H9 (cell line): ENCODE measurements around the gene C2orf42. TPM values are rescaled to one million over a fixed set of nuclear protein-coding genes. Genes with fewer than 3 reads are reported as not detected.
"Not testable (repeated sequence)": the region's sequence is repeated elsewhere in the genome, so short reads cannot be mapped to it uniquely, and the experiment has no call there.

Experiments used
- DNase-seq: peaks from one replicate; pipeline ENCODE4 v3.0.0-alpha.2; 2017
- H2AFZ ChIP-seq: one replicate; pipeline ENCODE4 v1.6.1; 2013; ENCODE audit warnings: mild to moderate bottlenecking, low read length, control low read depth, moderate library complexity
- H2AK5ac ChIP-seq: 2 replicates; pipeline ENCODE4 v1.6.1; 2013; ENCODE audit warnings: low read length, control low read depth, mixed read lengths; ENCODE audit not compliant: insufficient read length
- H2BK120ac ChIP-seq: one replicate; pipeline ENCODE4 v1.6.1; 2013; ENCODE audit warnings: low read depth, mild to moderate bottlenecking, low read length, control low read depth, inconsistent platforms; ENCODE audit not compliant: poor library complexity, severe bottlenecking
- H2BK12ac ChIP-seq: 2 replicates; pipeline ENCODE4 v1.6.1; 2013; ENCODE audit warnings: low read length, control low read depth, mixed read lengths, low read depth; ENCODE audit not compliant: insufficient read length
- H2BK15ac ChIP-seq: 2 replicates; pipeline ENCODE4 v1.6.1; 2013; ENCODE audit warnings: low read depth, low read length, control low read depth
- H2BK20ac ChIP-seq: one replicate; pipeline ENCODE4 v1.6.1; 2013; ENCODE audit warnings: low read depth, mild to moderate bottlenecking, low read length, control low read depth, inconsistent platforms; ENCODE audit not compliant: poor library complexity, severe bottlenecking
- H2BK5ac ChIP-seq: 2 replicates; pipeline ENCODE4 v1.6.1; 2013; ENCODE audit warnings: low read length, control low read depth, mixed read lengths; ENCODE audit not compliant: insufficient read length
- H3K14ac ChIP-seq: 2 replicates; pipeline ENCODE4 v1.6.1; 2013; ENCODE audit warnings: low read length, control low read depth; ENCODE audit not compliant: insufficient read depth
- H3K18ac ChIP-seq: 2 replicates; pipeline ENCODE4 v1.6.1; 2013; ENCODE audit warnings: low read depth, mild to moderate bottlenecking, mixed read lengths, low read length, control low read depth; ENCODE audit not compliant: insufficient read length
- H3K23ac ChIP-seq: 2 replicates; pipeline ENCODE4 v1.6.1; 2013; ENCODE audit warnings: low read length, control low read depth, mixed read lengths, low read depth; ENCODE audit not compliant: insufficient read length
- H3K23me2 ChIP-seq: 2 replicates; pipeline ENCODE4 v1.6.1; 2013; ENCODE audit warnings: low read depth, mild to moderate bottlenecking, mixed read lengths, low read length, control low read depth; ENCODE audit not compliant: insufficient read length, poor library complexity, severe bottlenecking
- H3K27ac ChIP-seq: 2 replicates; pipeline ENCODE4 v1.5.1; 2013; ENCODE audit warnings: low read length, control low read depth, mixed read lengths, low read depth; ENCODE audit not compliant: insufficient read length
- H3K27me3 ChIP-seq: 2 replicates; pipeline ENCODE4 v1.6.1; 2013; ENCODE audit warnings: low read length, control low read depth, inconsistent platforms; ENCODE audit not compliant: insufficient read depth
- H3K4ac ChIP-seq: 2 replicates; pipeline ENCODE4 v1.6.1; 2013; ENCODE audit warnings: low read depth, mild to moderate bottlenecking, control low read depth, inconsistent platforms, low read length, moderate library complexity
- H3K4me1 ChIP-seq: 2 replicates; pipeline ENCODE4 v1.6.1; 2013; ENCODE audit warnings: low read length, control low read depth, inconsistent platforms; ENCODE audit not compliant: insufficient read depth
- H3K4me2 ChIP-seq: 2 replicates; pipeline ENCODE4 v1.6.1; 2013; ENCODE audit warnings: low read length, control low read depth, mixed read lengths; ENCODE audit not compliant: insufficient read length, insufficient read depth
- H3K56ac ChIP-seq: 2 replicates; pipeline ENCODE4 v1.6.1; 2013; ENCODE audit warnings: low read depth, mild to moderate bottlenecking, mixed read lengths, low read length, control low read depth; ENCODE audit not compliant: insufficient read length
- H3K79me1 ChIP-seq: 2 replicates; pipeline ENCODE4 v1.6.1; 2013; ENCODE audit warnings: low read depth, mild to moderate bottlenecking, moderate library complexity, low read length, control low read depth, inconsistent platforms; ENCODE audit not compliant: insufficient read depth, poor library complexity, severe bottlenecking
- H3K79me2 ChIP-seq: 2 replicates; pipeline ENCODE4 v1.6.1; 2013; ENCODE audit warnings: low read length, control low read depth, inconsistent platforms; ENCODE audit not compliant: insufficient read depth
- H3K9ac ChIP-seq: 2 replicates; pipeline ENCODE4 v1.6.1; 2013; ENCODE audit warnings: low read length, control low read depth, mixed read lengths; ENCODE audit not compliant: insufficient read length; ENCODE audit errors: extremely low read depth
- H3K9me3 ChIP-seq: one replicate; pipeline ENCODE4 v1.6.1; 2013; ENCODE audit warnings: low read depth, low read length, inconsistent platforms; ENCODE audit not compliant: control insufficient read depth
- H3T11ph ChIP-seq: one replicate; pipeline ENCODE4 v1.6.1; 2013; ENCODE audit warnings: mild to moderate bottlenecking, low read length, control low read depth, inconsistent platforms
- H4K20me1 ChIP-seq: one replicate; pipeline ENCODE4 v1.6.1; 2013; ENCODE audit not compliant: control insufficient read depth, insufficient read length, insufficient read depth
- H4K5ac ChIP-seq: 2 replicates; pipeline ENCODE4 v1.6.1; 2013; ENCODE audit warnings: low read depth, mild to moderate bottlenecking, mixed read lengths, low read length, control low read depth; ENCODE audit not compliant: insufficient read length
- H4K8ac ChIP-seq: replicated peaks from 2 replicates; pipeline ENCODE4 v1.6.1; 2013; ENCODE audit warnings: low read length, control low read depth, mixed read lengths, low read depth; ENCODE audit not compliant: insufficient read length
- H4K91ac ChIP-seq: 2 replicates; pipeline ENCODE4 v1.6.1; 2013; ENCODE audit warnings: low read depth, mild to moderate bottlenecking, moderate library complexity, mixed read lengths, low read length, control low read depth; ENCODE audit not compliant: insufficient read length
- H3K27ac Mint-ChIP-seq, 3 experiments: 2 replicates in 2 of 3; 3 replicates in 1 of 3; pipeline ENCODE4 v1.8.0; 2020 to 2021; ENCODE audit warnings: mixed read lengths in 3 of 3, mild to moderate bottlenecking in 1 of 3, moderate library complexity in 1 of 3
- H3K27me3 Mint-ChIP-seq: 2 replicates; pipeline ENCODE4 v1.8.0; 2021; ENCODE audit warnings: low read depth, mild to moderate bottlenecking, moderate library complexity, mixed read lengths
- H3K36me3 Mint-ChIP-seq, 3 experiments: 2 replicates in 2 of 3; 3 replicates in 1 of 3; pipeline ENCODE4 v1.8.0; 2020 to 2021; ENCODE audit warnings: low read depth in 3 of 3, mixed read lengths in 3 of 3; ENCODE audit not compliant: insufficient read depth in 1 of 3
- H3K4me1 Mint-ChIP-seq, 2 experiments: 2 replicates each; pipeline ENCODE4 v1.8.0; 2020; ENCODE audit warnings: mixed read lengths in 2 of 2
- H3K4me3 Mint-ChIP-seq, 2 experiments: 2 replicates in 1 of 2; 3 replicates in 1 of 2; pipeline ENCODE4 v1.8.0; 2020 to 2021; ENCODE audit warnings: mild to moderate bottlenecking in 2 of 2, mixed read lengths in 2 of 2, moderate library complexity in 1 of 2
- H3K9me3 Mint-ChIP-seq, 2 experiments: 2 replicates in 1 of 2; 3 replicates in 1 of 2; pipeline ENCODE4 v1.8.0; 2020; ENCODE audit warnings: mild to moderate bottlenecking in 2 of 2, mixed read lengths in 2 of 2, moderate library complexity in 1 of 2
- WGBS: extraction: QIAGEN DNeasy Blood & Tissue Kit; methylation state at CpG from one replicate; pipeline ENCODE4 v1.1.7; 2013; ENCODE audit warnings: missing lambda C conversion rate, low lambda C conversion rate, mixed read lengths; ENCODE audit not compliant: insufficient read length; ENCODE audit errors: extremely low coverage; 5-methylcytosine and 5-hydroxymethylcytosine counted together
- total RNA-seq: library from RNA; stranded (reverse); gene quantifications from 2 replicates; pipeline ENCODE4 v1.2.1, GENCODE V29; 2021

Gene C2orf42
- total RNA-seq, 1 experiment from 2014 or later = 19.0 TPM

DNA sequence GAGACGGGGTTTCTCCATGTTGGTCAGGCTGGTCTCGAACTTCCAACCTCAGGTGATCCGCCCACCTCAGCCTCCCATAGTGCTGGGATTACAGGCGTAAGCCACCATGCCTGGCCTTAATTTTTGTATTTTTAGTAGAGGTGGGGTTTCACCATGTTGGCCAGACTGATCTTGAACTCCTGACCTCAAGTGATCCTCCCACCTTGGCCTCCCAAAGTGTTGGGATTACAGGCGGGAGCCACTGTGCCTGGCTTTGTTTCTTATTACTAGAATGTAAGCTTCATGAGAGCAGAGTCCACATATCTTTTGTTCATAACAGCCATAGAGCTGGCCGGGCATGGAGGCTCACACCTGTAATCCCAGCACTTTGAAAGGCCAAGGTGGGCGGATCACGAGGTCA is 84.7 kb downstream of the C2orf42 start:
- H3K4me1 ChIP-seq, H4K5ac ChIP-seq, H3K27ac ChIP-seq, H3K36me3 Mint-ChIP-seq, H3K4ac ChIP-seq, H4K8ac ChIP-seq, H3K56ac ChIP-seq, H3K4me2 ChIP-seq, H4K91ac ChIP-seq, H3K9me3 Mint-ChIP-seq, H3K18ac ChIP-seq, H3K27me3 Mint-ChIP-seq, H2BK5ac ChIP-seq, H3K9me3 ChIP-seq, H3K79me2 ChIP-seq, H3K27me3 ChIP-seq, H3K23me2 ChIP-seq, H3K79me1 ChIP-seq, H2BK15ac ChIP-seq, H3T11ph ChIP-seq, H2BK20ac ChIP-seq, H4K20me1 ChIP-seq, H2BK120ac ChIP-seq, H2AFZ ChIP-seq, H3K4me3 Mint-ChIP-seq, DNase-seq, H3K9ac ChIP-seq, H3K23ac ChIP-seq, H2AK5ac ChIP-seq, H2BK12ac ChIP-seq, H3K27ac Mint-ChIP-seq, H3K14ac ChIP-seq: not testable (repeated sequence)
- peaks cover 47 to 50% of the 10 kb centered on the region in 2 experiments for H3K4me1 Mint-ChIP-seq
- WGBS = no CpG with 5 or more reads among the region's 8 CpGs
